H1 (cell line): ENCODE measurements around the gene AFF2. TPM values are rescaled to one million over a fixed set of nuclear protein-coding genes. Genes with fewer than 3 reads are reported as not detected.

Experiments used
- CTCF ChIA-PET: fragments of 300-600 bp; sonication (Branson Sonifier 250); formaldehyde crosslinking; loops from one replicate; lab custom pipeline; 2021; ENCODE audit not compliant: partially characterized antibody; lab: Charles Lee
- POLR2A ChIA-PET: fragments of 300-600 bp; sonication (Branson Sonifier 250); formaldehyde crosslinking; loops from one replicate; lab custom pipeline; 2021; ENCODE audit warnings: inconsistent platforms; ENCODE audit not compliant: partially characterized antibody; lab: Charles Lee
- DNase-seq, 2 experiments: peaks; one replicate each; pipeline versions ENCODE4 v3.0.0 to v3.0.0-alpha.2; 2010 to 2022; ENCODE audit warnings: low spot score in 2 of 2, low read depth in 1 of 2, mixed read lengths in 1 of 2
- FAIRE-seq: peaks from 2 replicates; lab custom pipeline; 2011; peaks lifted over from hg19 to GRCh38; lab: Jason Lieb, UNC
- H2AFZ ChIP-seq: 2 replicates; pipeline ENCODE4 v1.8.1; 2012; ENCODE audit warnings: low read length, inconsistent platforms
- H2AK5ac ChIP-seq: 2 replicates; pipeline ENCODE4 v1.6.1; 2013; ENCODE audit warnings: low read depth, low read length
- H2BK120ac ChIP-seq: replicated peaks from 2 replicates; pipeline ENCODE3; 2013; ENCODE audit warnings: low read depth, low read length, inconsistent platforms
- H2BK12ac ChIP-seq: 2 replicates; pipeline ENCODE4 v1.6.1; 2013; ENCODE audit warnings: low read depth, low read length
- H2BK15ac ChIP-seq: 2 replicates; pipeline ENCODE4 v1.6.1; 2013; ENCODE audit warnings: low read length
- H2BK20ac ChIP-seq: 2 replicates; pipeline ENCODE4 v1.6.1; 2013; ENCODE audit warnings: low read length
- H2BK5ac ChIP-seq: 2 replicates; pipeline ENCODE4 v1.6.1; 2013; ENCODE audit warnings: low read depth, low read length
- H3K14ac ChIP-seq: 2 replicates; pipeline ENCODE4 v1.6.1; 2013; ENCODE audit warnings: inconsistent platforms; ENCODE audit not compliant: insufficient read length
- H3K18ac ChIP-seq: 2 replicates; pipeline ENCODE4 v1.6.1; 2013; ENCODE audit warnings: low read length; ENCODE audit errors: extremely low read depth
- H3K23ac ChIP-seq: 2 replicates; pipeline ENCODE4 v1.6.1; 2013; ENCODE audit warnings: inconsistent platforms; ENCODE audit not compliant: insufficient read length
- H3K23me2 ChIP-seq: 2 replicates; pipeline ENCODE4 v1.6.1; 2013; ENCODE audit warnings: low read depth, low read length
- H3K27ac ChIP-seq: 2 replicates; pipeline ENCODE4 v1.6.1; 2011; ENCODE audit warnings: low read depth, low read length, inconsistent platforms
- H3K27me3 ChIP-seq, 4 experiments: replicated peaks in 1 of 4; 1 replicate in 1 of 4; 2 replicates in 3 of 4; pipeline versions ENCODE4 v1.6.1 to v1.8.1; 2011 to 2013; ENCODE audit warnings: low read length in 3 of 4, mild to moderate bottlenecking in 3 of 4, inconsistent platforms in 2 of 4, mixed read lengths in 2 of 4, moderate library complexity in 1 of 4; ENCODE audit not compliant: control insufficient read depth in 3 of 4, insufficient read depth in 3 of 4; ENCODE audit errors: extremely low read depth in 1 of 4
- H3K36me3 ChIP-seq, 4 experiments: 2 replicates each; pipeline versions ENCODE4 v1.6.1 to v1.8.1; 2011 to 2013; ENCODE audit warnings: mild to moderate bottlenecking in 4 of 4, low read length in 3 of 4, moderate library complexity in 2 of 4, control low read depth in 1 of 4, inconsistent platforms in 1 of 4; ENCODE audit not compliant: insufficient read depth in 4 of 4, control insufficient read depth in 2 of 4
- H3K4ac ChIP-seq: replicated peaks from 2 replicates; pipeline ENCODE3; 2013; ENCODE audit warnings: low read length, low read depth, mixed read lengths, inconsistent platforms; ENCODE audit not compliant: insufficient read length
- H3K4me1 ChIP-seq, 4 experiments: replicated peaks in 1 of 4; 1 replicate in 1 of 4; 2 replicates in 3 of 4; pipeline versions ENCODE4 v1.6.1 to v1.8.1; 2011 to 2013; ENCODE audit warnings: low read length in 3 of 4, inconsistent platforms in 2 of 4, mixed read lengths in 1 of 4; ENCODE audit not compliant: insufficient read depth in 4 of 4, control insufficient read depth in 3 of 4
- H3K4me2 ChIP-seq, 2 experiments: 2 replicates each; pipeline versions ENCODE4 v1.6.1 to v1.8.1; 2011 to 2013; ENCODE audit warnings: low read depth in 2 of 2, low read length in 2 of 2, control low read depth in 1 of 2, inconsistent platforms in 1 of 2, mild to moderate bottlenecking in 1 of 2; ENCODE audit not compliant: insufficient read depth in 1 of 2
- H3K4me3 ChIP-seq, 4 experiments: fragments of 200-600, 300-600 bp in 1 of 4; sonication (generic), shearing (Covaris generic), sonication (Bioruptor Twin) in 1 of 4; 2 replicates each; pipeline versions ENCODE4 v1.5.1 to v1.8.1; 2011 to 2016; ENCODE audit warnings: low read length in 4 of 4, low read depth in 3 of 4, control low read depth in 2 of 4, inconsistent platforms in 2 of 4, mild to moderate bottlenecking in 2 of 4, mixed read lengths in 1 of 4, moderate library complexity in 1 of 4; ENCODE audit not compliant: insufficient read depth in 2 of 4; ENCODE audit errors: extremely low read depth in 1 of 4
- H3K56ac ChIP-seq: replicated peaks from 2 replicates; pipeline ENCODE3; 2013; ENCODE audit warnings: low read depth, mild to moderate bottlenecking, mixed read lengths, low read length, inconsistent platforms; ENCODE audit not compliant: insufficient read length
- H3K79me1 ChIP-seq: 2 replicates; pipeline ENCODE4 v1.6.1; 2013; ENCODE audit warnings: low read depth, low read length, control low read depth
- H3K79me2 ChIP-seq, 2 experiments: 2 replicates each; pipeline versions ENCODE4 v1.6.1 to v1.8.1; 2012 to 2013; ENCODE audit warnings: low read length in 2 of 2, mild to moderate bottlenecking in 2 of 2, inconsistent platforms in 1 of 2; ENCODE audit not compliant: insufficient read depth in 2 of 2, control insufficient read depth in 1 of 2
- H3K9ac ChIP-seq, 4 experiments: replicated peaks in 1 of 4; 1 replicate in 1 of 4; 2 replicates in 3 of 4; pipeline versions ENCODE4 v1.6.1 to v1.8.1; 2011 to 2013; ENCODE audit warnings: low read depth in 3 of 4, low read length in 3 of 4, control low read depth in 2 of 4, mild to moderate bottlenecking in 2 of 4, moderate library complexity in 2 of 4, inconsistent platforms in 1 of 4; ENCODE audit errors: extremely low read depth in 1 of 4
- H3K9me3 ChIP-seq, 2 experiments: 2 replicates each; pipeline versions ENCODE4 v1.6.1 to v1.8.1; 2012 to 2013; ENCODE audit warnings: mild to moderate bottlenecking in 2 of 2, moderate library complexity in 2 of 2, control low read depth in 1 of 2, inconsistent platforms in 1 of 2, low read depth in 1 of 2, low read length in 1 of 2, mixed read lengths in 1 of 2; ENCODE audit not compliant: insufficient read depth in 2 of 2
- H4K20me1 ChIP-seq, 2 experiments: replicated peaks in 1 of 2; 2 replicates each; pipeline versions ENCODE3 to v1.8.1; 2011 to 2013; ENCODE audit warnings: inconsistent platforms in 2 of 2, low read length in 2 of 2, mild to moderate bottlenecking in 1 of 2; ENCODE audit not compliant: insufficient read depth in 2 of 2, control insufficient read depth in 1 of 2
- H4K5ac ChIP-seq: 2 replicates; pipeline ENCODE4 v1.6.1; 2013; ENCODE audit warnings: low read length, low read depth, mixed read lengths, inconsistent platforms; ENCODE audit not compliant: insufficient read length
- H4K8ac ChIP-seq: 2 replicates; pipeline ENCODE4 v1.8.0; 2013; ENCODE audit warnings: mild to moderate bottlenecking, moderate library complexity, low read length, inconsistent platforms; ENCODE audit not compliant: insufficient read depth; ENCODE audit errors: extremely low read depth
- H4K91ac ChIP-seq: replicated peaks from 2 replicates; pipeline ENCODE3; 2013; ENCODE audit warnings: low read length, mixed read lengths, inconsistent platforms; ENCODE audit not compliant: insufficient read length
- HDAC6 ChIP-seq: IDR thresholded peaks from one replicate; pipeline ENCODE4 v1.7.1; 2012; ENCODE audit warnings: low read depth, mild to moderate bottlenecking, inconsistent platforms, low read length, moderate library complexity
- WGBS, 2 experiments: shearing (Covaris generic) in 1 of 2; methylation state at CpG; one replicate each; pipeline versions ENCODE4 v1.1.6 to v1.1.7; 2013 to 2015; ENCODE audit warnings: low lambda C conversion rate in 2 of 2, mixed read lengths in 2 of 2, inconsistent platforms in 1 of 2, low coverage in 1 of 2, missing lambda C conversion rate in 1 of 2; ENCODE audit not compliant: insufficient replicate concordance in 2 of 2, insufficient coverage in 1 of 2, insufficient read length in 1 of 2; ENCODE audit errors: extremely low coverage in 1 of 2, missing lambda C conversion rate in 1 of 2; 5-methylcytosine and 5-hydroxymethylcytosine counted together
- polyA plus RNA-seq, 7 experiments: library from polyadenylated mRNA; depleted of rRNA in 3 of 7; stranded (reverse) in 5 of 7; unstranded in 2 of 7; fragments of >200 nt in 5 of 7; fragments of 200-250 nt in 2 of 7; gene quantifications; 1 replicate in 5 of 7; 2 replicates in 1 of 7; 4 replicates in 1 of 7; pipeline versions ENCODE4 v1.2.1 to v1.2.3, GENCODE V29; 2011 to 2013; ENCODE audit warnings: missing spikeins in 2 of 7, mixed read lengths in 2 of 7
- total RNA-seq: library from RNA; stranded (reverse); fragmentation: NEBNext Ultra II Directional; extraction: Animal tissue kit (Norgen Biotek cat#: 25700); gene quantifications from 2 replicates; pipeline ENCODE4 v1.2.1, GENCODE V29; 2021

Gene AFF2
- total and polyA plus RNA-seq, 2 of the 8 experiments (the other 6 are each of a cell fraction or from before 2014, with no cell fraction given), result 2.0 to 7.3 TPM

DNA sequence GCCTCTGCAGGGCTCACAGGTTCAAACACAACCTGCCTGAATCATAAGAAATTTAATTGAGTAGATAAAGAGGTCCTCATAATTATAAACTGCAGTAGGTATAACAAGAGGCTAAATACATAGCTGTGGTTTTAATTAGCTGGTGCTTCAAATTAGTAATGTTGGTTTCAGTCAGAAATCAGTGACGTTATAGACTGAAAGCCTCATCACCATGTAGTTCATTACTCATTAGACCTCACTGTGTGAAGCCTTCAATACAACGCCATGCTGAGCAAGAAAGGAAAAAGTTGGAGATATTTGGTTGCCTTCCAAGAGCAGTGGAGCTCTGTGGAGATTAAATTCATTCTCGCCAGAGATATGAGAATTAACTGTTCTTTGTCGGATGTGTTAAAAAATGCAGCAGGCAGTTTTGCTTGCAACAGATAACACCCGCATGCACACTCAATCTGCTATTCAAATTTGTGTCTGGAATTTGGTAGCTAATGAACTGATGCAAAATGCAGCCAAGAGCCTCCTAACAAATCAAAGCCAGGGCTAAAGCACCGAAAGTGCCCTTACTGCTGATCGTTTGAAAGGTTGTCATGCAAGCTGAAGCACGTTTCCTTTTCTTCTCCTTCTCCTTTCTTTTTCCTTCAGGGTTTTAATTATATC lies 148.9 kb downstream of the AFF2 start:
- Histone ChIP-seq H3K4me1 (no peaks in the 10 kb centered on the region), H3K4me3 (no peak overlapping the region), H4K5ac (no peak overlapping the region), H2AFZ (no peak overlapping the region), H4K91ac (no peak overlapping the region), H3K4ac (no peak overlapping the region), H3K56ac (no peak overlapping the region), H2BK12ac (no peak overlapping the region), H3K9me3 (no peaks in the 10 kb centered on the region), H3K27me3 (no peaks in the 10 kb centered on the region), H3K18ac (no peak overlapping the region), H3K79me2 (no peaks in the 10 kb centered on the region), H4K8ac (no peak overlapping the region), H3K79me1 (no peaks in the 10 kb centered on the region), H2AK5ac (no peak overlapping the region), H3K14ac (no peak overlapping the region), H4K20me1 (no peaks in the 10 kb centered on the region), H3K27ac (no peak overlapping the region), H3K23me2 (no peaks in the 10 kb centered on the region), H2BK120ac (no peak overlapping the region), H2BK5ac (no peak overlapping the region), H3K23ac (no peak overlapping the region), H3K9ac (no peak overlapping the region), H2BK15ac (no peak overlapping the region), H2BK20ac (no peak overlapping the region), H3K4me2 (no peak overlapping the region), H3K36me3 (no peaks in the 10 kb centered on the region)
- ChIA-PET CTCF (interaction anchor here (0.6 to 1.0 kb wide), 3 partner anchors 9 to 638 kb away, joined by 3 to 4 read pairs (median 3); no protein-coding TSS in a partner anchor), POLR2A (no interaction called here)
- 74% methylated on average over 8 of the region's 8 CpGs; no CpG with 5 or more reads in 1 of the 2 experiments for WGBS, 2 experiments
- FAIRE-seq (peak; percentile 83), DNase-seq (no peak)
- TF ChIP-seq HDAC6, result no peak
